ENCODE data around the gene UIMC1.

Gene UIMC1

GRCh38 chr5:176952531-176953193, 53.9 kb downstream of the UIMC1 start:
- no peak for DNase-seq (ENCODE audit: low spot score)

DNA sequence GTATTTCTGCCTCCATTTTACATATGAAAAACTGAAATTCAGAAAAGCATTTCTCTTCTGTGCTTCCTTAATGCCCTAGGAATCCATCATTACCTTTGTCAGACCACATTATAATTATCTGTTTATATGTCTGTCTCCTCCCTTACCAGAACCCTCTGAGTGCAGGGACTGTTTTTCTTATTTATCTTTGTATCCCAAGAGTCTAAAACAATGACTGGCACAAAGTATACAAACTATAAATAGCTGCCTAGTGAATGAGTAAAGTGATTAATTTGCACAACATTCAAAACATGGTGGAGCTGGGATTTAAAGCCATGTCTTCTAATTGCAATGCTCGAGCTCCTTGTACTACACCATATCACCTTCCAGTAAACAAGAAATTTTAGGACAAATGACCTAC, 58.1 kb downstream of the UIMC1 start:
- DNase-seq (ENCODE audit: low spot score): no peak

GRCh38 chr5:176947847-176948246, 58.7 kb downstream of the UIMC1 start:
- no peak for DNase-seq (ENCODE audit: low spot score)

DNA sequence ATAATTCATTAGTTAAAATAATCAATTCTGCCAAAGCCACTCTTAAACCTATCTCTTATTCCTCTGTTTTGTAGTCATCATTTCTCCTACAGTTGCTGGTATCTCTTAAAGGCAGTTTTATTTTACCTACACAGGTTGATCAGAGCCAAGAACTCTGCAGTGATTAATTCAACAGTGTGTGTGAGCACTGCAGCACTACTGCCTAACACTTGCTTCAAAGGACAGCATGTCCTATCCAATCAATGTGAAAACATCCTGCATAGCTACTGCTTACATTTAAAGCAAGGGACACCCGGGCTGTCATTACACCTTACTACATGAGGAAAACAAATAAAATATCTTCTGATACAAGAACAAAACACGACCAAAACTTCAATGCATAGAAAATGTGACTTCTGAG, 62.3 kb downstream of the UIMC1 start:
- no peak for DNase-seq (ENCODE audit: low spot score)

- DNase-seq (ENCODE audit: low spot score): no peak
Observed at GRCh38 chr5:176943816-176944215, 62.8 kb downstream of the UIMC1 start.

DNA sequence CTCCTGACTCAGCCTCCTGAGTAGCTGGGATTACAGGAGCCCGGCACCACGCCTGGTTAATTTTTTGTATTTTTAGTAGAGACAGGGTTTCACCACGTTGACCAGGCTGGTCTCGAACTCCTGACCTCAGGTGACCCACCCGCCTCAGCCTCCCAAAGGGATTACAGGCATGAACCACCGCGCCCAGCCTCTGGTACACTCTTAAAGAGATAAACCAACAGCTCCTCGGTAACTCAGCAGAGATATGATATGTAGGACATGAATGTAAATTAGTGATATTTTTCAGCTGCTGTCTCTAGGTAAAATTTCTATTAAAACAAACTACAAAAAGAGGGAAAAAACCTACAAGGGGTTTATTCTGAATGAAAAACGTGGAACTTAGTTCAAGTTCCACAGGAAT, 64.6 kb downstream of the UIMC1 start:
- DNase-seq (ENCODE audit: low spot score): no peak

GRCh38 chr5:176938472-176938871, 68.1 kb downstream of the UIMC1 start:
- DNase-seq (ENCODE audit: low spot score): no peak

DNA sequence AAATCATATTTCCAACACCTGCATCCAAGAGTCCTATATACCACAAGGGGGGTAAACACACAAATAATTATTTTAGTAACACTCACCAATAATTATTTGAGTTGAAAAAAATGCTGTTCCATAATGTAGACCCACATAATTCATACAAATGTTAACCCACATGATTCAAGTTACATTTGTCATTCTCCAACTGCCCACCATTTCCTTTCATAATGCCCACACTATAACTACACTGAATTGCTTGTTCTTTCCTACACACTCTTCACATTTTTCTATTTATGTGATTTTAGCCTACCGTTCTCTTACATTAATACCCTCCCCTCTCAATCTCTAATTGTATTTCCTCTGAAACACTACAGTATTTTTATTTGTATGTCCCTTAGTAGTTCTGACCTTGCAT, 71.6 kb downstream of the UIMC1 start:
- DNase-seq (ENCODE audit: low spot score): no peak

GRCh38 chr5:176934309-176934930, 72.2 kb downstream of the UIMC1 start:
- DNase-seq (ENCODE audit: low spot score): no peak

- DNase-seq (ENCODE audit: low spot score): no peak
Observed at GRCh38 chr5:176929654-176930053, 76.9 kb downstream of the UIMC1 start.

- no peak for DNase-seq (ENCODE audit: low spot score)
Observed at GRCh38 chr5:176927562-176927961, 79.0 kb downstream of the UIMC1 start.

DNA sequence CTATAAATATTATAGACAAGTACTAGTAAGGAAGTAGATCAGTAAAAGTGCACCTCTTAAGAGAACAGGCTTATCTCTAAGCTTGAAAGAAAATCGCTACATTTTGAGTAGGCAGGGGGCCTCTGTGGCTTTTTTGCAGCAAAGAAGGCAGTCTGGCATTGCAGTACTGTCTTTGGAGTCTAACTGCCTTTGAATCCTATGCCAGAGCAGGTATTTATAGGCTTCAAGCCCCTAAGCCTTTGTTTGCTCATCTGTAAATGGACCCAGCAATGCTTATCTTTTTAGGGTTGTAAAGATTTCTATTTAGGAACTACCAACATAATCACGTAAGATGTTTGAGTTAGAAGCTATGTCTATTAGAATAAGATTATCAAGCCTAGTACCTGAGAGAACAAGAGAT, 83.8 kb downstream of the UIMC1 start:
- no peak for DNase-seq (ENCODE audit: low spot score)

DNA sequence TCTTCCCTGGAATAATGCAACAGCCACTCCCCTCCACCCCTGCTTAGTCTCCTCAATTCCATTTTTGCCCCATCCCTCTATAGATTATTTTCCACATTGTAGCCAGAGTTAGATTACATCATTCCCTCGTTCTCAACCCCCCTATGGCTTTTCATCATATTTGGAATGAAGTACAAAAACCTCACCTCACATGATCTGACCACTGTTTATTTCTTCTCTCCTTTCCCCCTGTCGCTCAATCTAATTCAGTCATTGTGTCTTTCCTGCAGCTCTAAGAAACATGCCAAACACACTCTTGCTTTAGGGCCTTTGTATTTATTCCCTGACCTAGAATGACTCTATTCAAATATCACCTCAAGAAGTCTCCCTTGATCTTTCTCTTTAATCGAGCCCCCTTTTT, 84.9 kb downstream of the UIMC1 start:
- no peak for DNase-seq (ENCODE audit: low spot score)

DNA sequence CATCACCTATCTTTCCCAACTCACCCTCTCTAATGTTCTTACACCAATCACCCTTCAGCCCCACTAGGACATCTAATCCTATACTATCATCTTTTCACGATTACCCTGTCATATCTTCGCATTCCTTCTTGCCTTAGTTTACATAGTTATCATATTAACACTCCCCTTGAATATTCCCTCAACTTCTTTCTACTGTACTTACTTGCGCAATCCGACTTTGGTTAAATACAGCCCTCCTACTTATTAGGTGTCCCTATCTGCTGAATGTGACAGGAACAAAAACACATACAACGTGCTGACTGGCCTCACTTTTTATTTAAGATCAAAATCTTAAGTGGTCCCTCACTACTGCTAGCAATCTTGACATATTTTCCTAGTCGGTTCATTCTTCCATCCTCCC, 88.0 kb downstream of the UIMC1 start:
- no peak for DNase-seq (ENCODE audit: low spot score)

DNA sequence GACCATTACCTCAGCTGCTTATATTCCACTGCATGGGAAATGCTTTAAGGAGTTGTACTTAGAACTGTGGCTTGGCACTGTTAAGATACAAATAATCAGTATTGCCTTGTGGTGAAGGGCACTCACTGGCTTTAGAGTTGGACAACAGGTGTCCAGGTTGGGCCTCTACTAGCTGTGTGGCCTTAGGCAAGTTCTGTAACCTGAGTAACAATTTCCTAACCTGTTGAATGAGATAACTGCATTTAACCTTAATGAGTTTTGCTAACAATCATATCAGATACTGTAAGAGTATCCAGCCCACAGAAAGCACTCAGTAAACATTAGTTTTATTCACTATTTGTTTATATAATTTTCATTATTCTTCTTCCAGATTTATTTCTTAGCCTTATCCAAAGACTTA, 90.2 kb downstream of the UIMC1 start:
- DNase-seq (ENCODE audit: low spot score): no peak

DNA sequence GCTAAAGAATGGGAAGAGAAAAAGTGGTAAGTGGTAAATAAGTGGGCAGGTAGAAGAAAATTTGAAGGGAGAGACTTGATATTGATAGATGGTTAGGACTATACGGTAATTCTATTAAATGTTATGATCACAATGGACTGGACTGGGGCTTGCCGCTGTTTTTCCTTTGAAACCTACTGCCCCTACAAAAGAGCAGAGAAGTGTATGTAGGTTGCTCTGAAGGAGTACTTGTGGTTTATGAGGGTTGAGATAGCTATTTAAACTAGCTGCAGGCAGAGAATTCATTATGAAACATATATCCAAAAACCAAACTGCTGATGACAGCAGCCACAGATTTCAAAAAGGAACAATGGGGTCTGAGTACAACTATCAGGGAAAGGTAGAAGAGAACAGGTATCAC, 90.7 kb downstream of the UIMC1 start:
- no peak for DNase-seq (ENCODE audit: low spot score)

DNA sequence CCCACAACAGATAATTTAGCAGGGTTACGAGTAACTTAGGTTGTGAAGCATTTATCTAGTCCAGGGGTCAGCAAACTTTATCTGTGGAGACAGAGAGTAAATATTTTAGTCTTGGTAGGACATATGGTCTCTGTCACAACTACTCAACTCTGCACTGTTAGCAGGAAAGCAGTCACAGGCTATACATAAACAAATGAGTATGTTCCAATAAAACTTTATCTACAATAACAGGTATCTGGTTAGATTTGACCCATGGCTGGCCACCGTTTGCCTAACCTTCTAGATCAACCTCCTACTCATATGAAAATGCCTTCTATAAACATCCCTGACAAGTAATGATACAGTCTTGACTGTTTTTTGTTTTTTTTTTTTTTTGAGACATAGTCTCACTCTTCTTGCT, 94.5 kb downstream of the UIMC1 start:
- no peak for DNase-seq (ENCODE audit: low spot score)

DNA sequence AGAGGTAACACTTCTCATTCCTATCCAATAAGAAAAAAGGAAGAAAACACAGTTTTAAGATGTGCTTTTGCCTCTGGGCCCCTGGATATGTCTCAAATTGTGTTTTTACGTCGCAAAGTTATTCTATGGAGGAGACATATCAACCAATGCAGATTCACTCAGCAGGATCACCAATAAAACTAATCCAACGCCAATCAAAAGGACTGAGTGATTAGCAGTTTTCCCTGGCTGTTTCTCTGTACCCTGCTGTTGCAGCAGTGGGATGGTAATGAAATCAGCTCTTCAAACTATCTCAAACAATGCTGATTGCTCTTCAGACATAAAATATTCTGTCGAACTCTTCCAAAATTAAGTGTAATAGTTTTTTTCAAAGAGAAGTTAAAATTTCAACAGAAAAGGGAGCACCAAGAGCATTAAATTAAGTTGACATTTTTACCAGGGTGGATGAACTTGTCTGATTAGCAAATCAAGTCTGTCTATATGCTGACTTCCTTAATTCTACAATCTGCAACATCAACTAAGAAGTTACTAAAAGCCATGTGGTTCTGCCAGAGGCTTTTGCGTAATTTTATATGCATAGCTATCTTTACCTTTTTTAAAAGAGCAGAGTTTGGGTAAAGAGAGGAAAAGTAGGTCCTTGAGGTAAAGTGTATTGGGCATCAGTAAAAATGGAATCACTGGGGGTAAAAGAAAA, 97.8 kb downstream of the UIMC1 start:
- DNase-seq (ENCODE audit: low spot score): no peak

GRCh38 chr5:176906796-176907195, 99.8 kb downstream of the UIMC1 start:
- DNase-seq (ENCODE audit: low spot score): no peak

GRCh38 chr5:176906126-176906525, 100.5 kb downstream of the UIMC1 start:
- DNase-seq (ENCODE audit: low spot score): no peak

DNA sequence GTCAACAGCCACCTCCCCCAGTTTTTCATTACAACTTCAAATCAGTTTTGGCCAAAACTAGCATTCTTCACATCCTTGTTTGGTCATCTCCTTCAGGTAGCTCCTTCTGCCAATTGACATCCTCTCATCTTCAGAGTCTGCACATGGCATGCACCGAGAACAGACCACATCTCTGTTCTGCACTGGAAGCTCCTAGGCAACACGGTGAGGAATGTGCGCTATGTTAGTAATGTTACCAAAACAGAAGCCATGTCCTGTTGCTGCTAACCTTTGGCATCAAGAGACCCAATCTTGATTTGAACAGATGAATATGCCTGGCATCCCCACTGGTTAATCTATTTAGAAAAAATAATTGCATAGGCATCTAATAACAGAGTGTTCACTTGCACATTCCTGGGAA, 102.3 kb downstream of the UIMC1 start:
- DNase-seq (ENCODE audit: low spot score): no peak

GRCh38 chr5:176902911-176903664, 103.5 kb downstream of the UIMC1 start:
- DNase-seq (ENCODE audit: low spot score): no peak
